Measurements from ENCODE around the gene PLCB1.

PLCB1 gene

DNA sequence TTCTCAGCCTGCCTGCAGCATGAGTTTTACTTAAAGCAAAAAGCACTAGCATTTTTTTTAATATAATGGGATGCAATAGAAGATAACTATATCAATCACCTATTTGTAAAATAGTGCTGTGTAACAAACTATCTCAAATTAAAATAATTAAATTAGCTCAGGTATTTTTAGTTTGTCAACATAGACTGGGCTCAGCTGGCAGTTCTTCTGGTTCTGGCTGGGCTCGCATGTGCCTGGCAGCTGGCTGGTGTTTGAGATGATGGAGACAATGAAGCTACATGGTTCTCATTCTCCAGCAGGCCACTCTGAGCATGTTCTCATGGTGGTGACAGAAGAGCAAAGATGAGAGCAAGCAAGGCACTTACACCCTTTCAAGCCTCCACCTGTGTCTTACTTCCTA is 181.0 kb downstream of the PLCB1 start:
- no peak overlapping the region for H3K27ac ChIP-seq
- no peak for DNase-seq (ENCODE audit: low spot score)
- no peak for TF ChIP-seq CTCF (IDR thresholded peaks at IDR 0.05)
- H3K4me3 ChIP-seq, result no peak overlapping the region

GRCh38 chr20:8315639-8316573 is 183.8 kb downstream of the PLCB1 start:
- no peak for DNase-seq (ENCODE audit: low spot score)
- TF ChIP-seq CTCF (IDR thresholded peaks at IDR 0.05), result no peak
- Histone ChIP-seq H3K27ac (no peak overlapping the region), H3K4me3 (no peak overlapping the region)

DNA sequence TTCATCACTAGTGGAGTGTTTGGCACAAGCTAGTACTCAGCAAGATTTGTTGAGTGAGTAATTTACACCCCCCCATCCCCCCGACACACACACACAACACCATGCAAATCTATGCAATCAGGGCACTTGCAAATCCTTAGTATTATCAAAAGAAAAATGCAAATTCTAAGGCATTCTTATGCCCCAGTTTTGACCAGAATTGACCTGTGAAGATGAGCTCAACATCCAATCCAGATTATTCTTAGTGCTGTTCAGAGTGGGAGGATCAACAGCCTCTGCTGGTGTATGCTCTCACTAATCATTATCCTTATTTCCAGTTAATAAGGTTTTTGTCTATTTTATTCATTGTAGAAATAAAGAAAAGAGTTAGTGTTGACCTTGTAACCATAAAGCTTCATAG is 185.4 kb downstream of the PLCB1 start:
- Histone ChIP-seq H3K4me3 (no peak overlapping the region), H3K27ac (no peak overlapping the region)
- TF ChIP-seq CTCF (IDR thresholded peaks at IDR 0.05), result no peak
- DNase-seq (ENCODE audit: low spot score), result no peak

GRCh38 chr20:8318965-8319625 is 187.0 kb downstream of the PLCB1 start:
- DNase-seq (ENCODE audit: low spot score), result no peak
- no peak for TF ChIP-seq CTCF (IDR thresholded peaks at IDR 0.05)
- Histone ChIP-seq H3K27ac (no peak overlapping the region), H3K4me3 (no peak overlapping the region)

GRCh38 chr20:8320306-8320705 is 188.2 kb downstream of the PLCB1 start:
- TF ChIP-seq CTCF (IDR thresholded peaks at IDR 0.05), result no peak
- no peak for DNase-seq (ENCODE audit: low spot score)
- Histone ChIP-seq H3K27ac (no peak overlapping the region), H3K4me3 (no peak overlapping the region)

- no peak for TF ChIP-seq CTCF (IDR thresholded peaks at IDR 0.05)
- H3K27ac ChIP-seq, result no peak overlapping the region
- DNase-seq (ENCODE audit: low spot score), result no peak
- no peak overlapping the region for H3K4me3 ChIP-seq
These were observed 188.9 kb downstream of the PLCB1 start for GRCh38 chr20:8321001-8321400.
